H1 (cell line): ENCODE data around the gene ZFYVE21. TPM values are rescaled to one million over a fixed set of nuclear protein-coding genes. Genes with fewer than 3 reads are reported as not detected.

Source experiments
- CTCF ChIA-PET: fragments of 300-600 bp; sonication (Branson Sonifier 250); formaldehyde crosslinking; loops from one replicate; lab custom pipeline; 2021; ENCODE audit not compliant: partially characterized antibody; lab: Charles Lee
- POLR2A ChIA-PET: fragments of 300-600 bp; sonication (Branson Sonifier 250); formaldehyde crosslinking; loops from one replicate; lab custom pipeline; 2021; ENCODE audit warnings: inconsistent platforms; ENCODE audit not compliant: partially characterized antibody; lab: Charles Lee
- DNase-seq, 2 experiments: peaks; one replicate each; pipeline versions ENCODE4 v3.0.0 to v3.0.0-alpha.2; 2010 to 2022; ENCODE audit warnings: low spot score in 2 of 2, low read depth in 1 of 2, mixed read lengths in 1 of 2
- FAIRE-seq: peaks from 2 replicates; lab custom pipeline; 2011; peaks lifted over from hg19 to GRCh38; lab: Jason Lieb, UNC
- H2AFZ ChIP-seq: 2 replicates; pipeline ENCODE4 v1.8.1; 2012; ENCODE audit warnings: low read length, inconsistent platforms
- H2AK5ac ChIP-seq: 2 replicates; pipeline ENCODE4 v1.6.1; 2013; ENCODE audit warnings: low read depth, low read length
- H2BK120ac ChIP-seq: replicated peaks from 2 replicates; pipeline ENCODE3; 2013; ENCODE audit warnings: low read depth, low read length, inconsistent platforms
- H2BK12ac ChIP-seq: 2 replicates; pipeline ENCODE4 v1.6.1; 2013; ENCODE audit warnings: low read depth, low read length
- H2BK15ac ChIP-seq: 2 replicates; pipeline ENCODE4 v1.6.1; 2013; ENCODE audit warnings: low read length
- H2BK20ac ChIP-seq: 2 replicates; pipeline ENCODE4 v1.6.1; 2013; ENCODE audit warnings: low read length
- H2BK5ac ChIP-seq: 2 replicates; pipeline ENCODE4 v1.6.1; 2013; ENCODE audit warnings: low read depth, low read length
- H3K14ac ChIP-seq: 2 replicates; pipeline ENCODE4 v1.6.1; 2013; ENCODE audit warnings: inconsistent platforms; ENCODE audit not compliant: insufficient read length
- H3K18ac ChIP-seq: 2 replicates; pipeline ENCODE4 v1.6.1; 2013; ENCODE audit warnings: low read length; ENCODE audit errors: extremely low read depth
- H3K23ac ChIP-seq: 2 replicates; pipeline ENCODE4 v1.6.1; 2013; ENCODE audit warnings: inconsistent platforms; ENCODE audit not compliant: insufficient read length
- H3K23me2 ChIP-seq: 2 replicates; pipeline ENCODE4 v1.6.1; 2013; ENCODE audit warnings: low read depth, low read length
- H3K27ac ChIP-seq: 2 replicates; pipeline ENCODE4 v1.6.1; 2011; ENCODE audit warnings: low read depth, low read length, inconsistent platforms
- H3K27me3 ChIP-seq, 4 experiments: replicated peaks in 1 of 4; 1 replicate in 1 of 4; 2 replicates in 3 of 4; pipeline versions ENCODE4 v1.6.1 to v1.8.1; 2011 to 2013; ENCODE audit warnings: low read length in 3 of 4, mild to moderate bottlenecking in 3 of 4, inconsistent platforms in 2 of 4, mixed read lengths in 2 of 4, moderate library complexity in 1 of 4; ENCODE audit not compliant: control insufficient read depth in 3 of 4, insufficient read depth in 3 of 4; ENCODE audit errors: extremely low read depth in 1 of 4
- H3K36me3 ChIP-seq, 4 experiments: 2 replicates each; pipeline versions ENCODE4 v1.6.1 to v1.8.1; 2011 to 2013; ENCODE audit warnings: mild to moderate bottlenecking in 4 of 4, low read length in 3 of 4, moderate library complexity in 2 of 4, control low read depth in 1 of 4, inconsistent platforms in 1 of 4; ENCODE audit not compliant: insufficient read depth in 4 of 4, control insufficient read depth in 2 of 4
- H3K4ac ChIP-seq: replicated peaks from 2 replicates; pipeline ENCODE3; 2013; ENCODE audit warnings: low read length, low read depth, mixed read lengths, inconsistent platforms; ENCODE audit not compliant: insufficient read length
- H3K4me1 ChIP-seq, 4 experiments: replicated peaks in 1 of 4; 1 replicate in 1 of 4; 2 replicates in 3 of 4; pipeline versions ENCODE4 v1.6.1 to v1.8.1; 2011 to 2013; ENCODE audit warnings: low read length in 3 of 4, inconsistent platforms in 2 of 4, mixed read lengths in 1 of 4; ENCODE audit not compliant: insufficient read depth in 4 of 4, control insufficient read depth in 3 of 4
- H3K4me2 ChIP-seq, 2 experiments: 2 replicates each; pipeline versions ENCODE4 v1.6.1 to v1.8.1; 2011 to 2013; ENCODE audit warnings: low read depth in 2 of 2, low read length in 2 of 2, control low read depth in 1 of 2, inconsistent platforms in 1 of 2, mild to moderate bottlenecking in 1 of 2; ENCODE audit not compliant: insufficient read depth in 1 of 2
- H3K4me3 ChIP-seq, 4 experiments: fragments of 200-600, 300-600 bp in 1 of 4; sonication (generic), shearing (Covaris generic), sonication (Bioruptor Twin) in 1 of 4; 2 replicates each; pipeline versions ENCODE4 v1.5.1 to v1.8.1; 2011 to 2016; ENCODE audit warnings: low read length in 4 of 4, low read depth in 3 of 4, control low read depth in 2 of 4, inconsistent platforms in 2 of 4, mild to moderate bottlenecking in 2 of 4, mixed read lengths in 1 of 4, moderate library complexity in 1 of 4; ENCODE audit not compliant: insufficient read depth in 2 of 4; ENCODE audit errors: extremely low read depth in 1 of 4
- H3K56ac ChIP-seq: replicated peaks from 2 replicates; pipeline ENCODE3; 2013; ENCODE audit warnings: low read depth, mild to moderate bottlenecking, mixed read lengths, low read length, inconsistent platforms; ENCODE audit not compliant: insufficient read length
- H3K79me1 ChIP-seq: 2 replicates; pipeline ENCODE4 v1.6.1; 2013; ENCODE audit warnings: low read depth, low read length, control low read depth
- H3K79me2 ChIP-seq, 2 experiments: 2 replicates each; pipeline versions ENCODE4 v1.6.1 to v1.8.1; 2012 to 2013; ENCODE audit warnings: low read length in 2 of 2, mild to moderate bottlenecking in 2 of 2, inconsistent platforms in 1 of 2; ENCODE audit not compliant: insufficient read depth in 2 of 2, control insufficient read depth in 1 of 2
- H3K9ac ChIP-seq, 4 experiments: replicated peaks in 1 of 4; 1 replicate in 1 of 4; 2 replicates in 3 of 4; pipeline versions ENCODE4 v1.6.1 to v1.8.1; 2011 to 2013; ENCODE audit warnings: low read depth in 3 of 4, low read length in 3 of 4, control low read depth in 2 of 4, mild to moderate bottlenecking in 2 of 4, moderate library complexity in 2 of 4, inconsistent platforms in 1 of 4; ENCODE audit errors: extremely low read depth in 1 of 4
- H3K9me3 ChIP-seq, 2 experiments: 2 replicates each; pipeline versions ENCODE4 v1.6.1 to v1.8.1; 2012 to 2013; ENCODE audit warnings: mild to moderate bottlenecking in 2 of 2, moderate library complexity in 2 of 2, control low read depth in 1 of 2, inconsistent platforms in 1 of 2, low read depth in 1 of 2, low read length in 1 of 2, mixed read lengths in 1 of 2; ENCODE audit not compliant: insufficient read depth in 2 of 2
- H4K20me1 ChIP-seq, 2 experiments: replicated peaks in 1 of 2; 2 replicates each; pipeline versions ENCODE3 to v1.8.1; 2011 to 2013; ENCODE audit warnings: inconsistent platforms in 2 of 2, low read length in 2 of 2, mild to moderate bottlenecking in 1 of 2; ENCODE audit not compliant: insufficient read depth in 2 of 2, control insufficient read depth in 1 of 2
- H4K5ac ChIP-seq: 2 replicates; pipeline ENCODE4 v1.6.1; 2013; ENCODE audit warnings: low read length, low read depth, mixed read lengths, inconsistent platforms; ENCODE audit not compliant: insufficient read length
- H4K8ac ChIP-seq: 2 replicates; pipeline ENCODE4 v1.8.0; 2013; ENCODE audit warnings: mild to moderate bottlenecking, moderate library complexity, low read length, inconsistent platforms; ENCODE audit not compliant: insufficient read depth; ENCODE audit errors: extremely low read depth
- H4K91ac ChIP-seq: replicated peaks from 2 replicates; pipeline ENCODE3; 2013; ENCODE audit warnings: low read length, mixed read lengths, inconsistent platforms; ENCODE audit not compliant: insufficient read length
- CHD1 ChIP-seq: IDR thresholded peaks from 2 replicates; pipeline ENCODE4 v1.6.1; 2012; ENCODE audit warnings: low read depth, low read length, improper control_type of control experiment
- GABPA ChIP-seq: IDR thresholded peaks from 2 replicates; pipeline ENCODE4 v1.6.1; 2011; ENCODE audit warnings: mild to moderate bottlenecking, low read length, moderate library complexity, borderline replicate concordance; ENCODE audit not compliant: insufficient read depth
- NANOG ChIP-seq: IDR thresholded peaks from 2 replicates; pipeline ENCODE4 v1.6.1; 2011; ENCODE audit warnings: low read length, low read depth, mild to moderate bottlenecking, inconsistent platforms; ENCODE audit not compliant: insufficient read depth, poor library complexity, severe bottlenecking
- POU5F1 ChIP-seq: IDR thresholded peaks from 2 replicates; pipeline ENCODE4 v1.6.1; 2011; ENCODE audit warnings: low read depth, mild to moderate bottlenecking, low read length, moderate library complexity
- WGBS, 2 experiments: shearing (Covaris generic) in 1 of 2; methylation state at CpG; one replicate each; pipeline versions ENCODE4 v1.1.6 to v1.1.7; 2013 to 2015; ENCODE audit warnings: low lambda C conversion rate in 2 of 2, mixed read lengths in 2 of 2, inconsistent platforms in 1 of 2, low coverage in 1 of 2, missing lambda C conversion rate in 1 of 2; ENCODE audit not compliant: insufficient replicate concordance in 2 of 2, insufficient coverage in 1 of 2, insufficient read length in 1 of 2; ENCODE audit errors: extremely low coverage in 1 of 2, missing lambda C conversion rate in 1 of 2; 5-methylcytosine and 5-hydroxymethylcytosine counted together
- polyA plus RNA-seq, 7 experiments: library from polyadenylated mRNA; depleted of rRNA in 3 of 7; stranded (reverse) in 5 of 7; unstranded in 2 of 7; fragments of >200 nt in 5 of 7; fragments of 200-250 nt in 2 of 7; gene quantifications; 1 replicate in 5 of 7; 2 replicates in 1 of 7; 4 replicates in 1 of 7; pipeline versions ENCODE4 v1.2.1 to v1.2.3, GENCODE V29; 2011 to 2013; ENCODE audit warnings: missing spikeins in 2 of 7, mixed read lengths in 2 of 7
- total RNA-seq: library from RNA; stranded (reverse); fragmentation: NEBNext Ultra II Directional; extraction: Animal tissue kit (Norgen Biotek cat#: 25700); gene quantifications from 2 replicates; pipeline ENCODE4 v1.2.1, GENCODE V29; 2021

ZFYVE21 gene
- total and polyA plus RNA-seq, 2 of the 8 experiments (the other 6 are each of a cell fraction or from before 2014, with no cell fraction given) = 53.4 to 127 TPM

- Histone ChIP-seq H3K14ac (no peak overlapping the region), H4K91ac (no peak overlapping the region), H4K20me1 (no peaks in the 10 kb centered on the region), H3K27me3 (no peaks in the 10 kb centered on the region), H2BK120ac (no peak overlapping the region), H3K9me3 (no peaks in the 10 kb centered on the region), H4K5ac (no peak overlapping the region), H4K8ac (no peak overlapping the region), H3K4me3 (no peak overlapping the region), H3K79me1 (no peaks in the 10 kb centered on the region), H3K4ac (no peak overlapping the region), H2BK12ac (no peak overlapping the region), H2BK20ac (no peak overlapping the region), H3K18ac (no peak overlapping the region), H2BK15ac (no peak overlapping the region), H3K4me2 (no peak overlapping the region), H2AK5ac (no peak overlapping the region), H3K9ac (no peak overlapping the region), H3K23me2 (no peaks in the 10 kb centered on the region), H3K56ac (no peak overlapping the region), H3K4me1 (no peaks in the 10 kb centered on the region), H3K23ac (no peak overlapping the region), H2BK5ac (no peak overlapping the region), H3K27ac (no peak overlapping the region), H2AFZ (no peak overlapping the region), H3K79me2 (no peaks in the 10 kb centered on the region), H3K36me3 (no peaks in the 10 kb centered on the region)
- 89% methylated on average over 6 of the region's 6 CpGs; no CpG with 5 or more reads in 1 of the 2 experiments for WGBS, 2 experiments
- CTCF ChIA-PET = no interaction called here
- FAIRE-seq (no peak), DNase-seq (no peak)
- POLR2A ChIA-PET = interaction anchor here (1.2 kb wide), 1 partner anchor 37 kb away, joined by 3 read pairs; no protein-coding TSS in a partner anchor
- TF ChIP-seq GABPA (no peak), CHD1 (no peak), NANOG (no peak), POU5F1 (no peak)
Measured at GRCh38 chr14:103755060-103755459, 39.5 kb downstream of the ZFYVE21 start.
